Skin of body (tissue), 2 donors: ENCODE data around the gene PLEKHA3. TPM values are rescaled to one million over a fixed set of nuclear protein-coding genes. Genes with fewer than 3 reads are reported as not detected.
A peak's percentile ranks its signal among the peaks of the same experiment; 100 is the strongest.
"Not testable (repeated sequence)": the region's sequence is repeated elsewhere in the genome, so short reads cannot be mapped to it uniquely, and the experiment has no call there.

Experiments
- DNase-seq: peaks from one replicate; lab custom pipeline; 2025; lab: John Stamatoyannopoulos, UW
- total RNA-seq: library from RNA; depleted of rRNA; stranded (reverse); fragments of >200 nt; gene quantifications from one replicate; pipeline ENCODE4 v1.2.3, GENCODE V29; 2014

PLEKHA3 gene
- total RNA-seq, result 5.7 TPM

DNA sequence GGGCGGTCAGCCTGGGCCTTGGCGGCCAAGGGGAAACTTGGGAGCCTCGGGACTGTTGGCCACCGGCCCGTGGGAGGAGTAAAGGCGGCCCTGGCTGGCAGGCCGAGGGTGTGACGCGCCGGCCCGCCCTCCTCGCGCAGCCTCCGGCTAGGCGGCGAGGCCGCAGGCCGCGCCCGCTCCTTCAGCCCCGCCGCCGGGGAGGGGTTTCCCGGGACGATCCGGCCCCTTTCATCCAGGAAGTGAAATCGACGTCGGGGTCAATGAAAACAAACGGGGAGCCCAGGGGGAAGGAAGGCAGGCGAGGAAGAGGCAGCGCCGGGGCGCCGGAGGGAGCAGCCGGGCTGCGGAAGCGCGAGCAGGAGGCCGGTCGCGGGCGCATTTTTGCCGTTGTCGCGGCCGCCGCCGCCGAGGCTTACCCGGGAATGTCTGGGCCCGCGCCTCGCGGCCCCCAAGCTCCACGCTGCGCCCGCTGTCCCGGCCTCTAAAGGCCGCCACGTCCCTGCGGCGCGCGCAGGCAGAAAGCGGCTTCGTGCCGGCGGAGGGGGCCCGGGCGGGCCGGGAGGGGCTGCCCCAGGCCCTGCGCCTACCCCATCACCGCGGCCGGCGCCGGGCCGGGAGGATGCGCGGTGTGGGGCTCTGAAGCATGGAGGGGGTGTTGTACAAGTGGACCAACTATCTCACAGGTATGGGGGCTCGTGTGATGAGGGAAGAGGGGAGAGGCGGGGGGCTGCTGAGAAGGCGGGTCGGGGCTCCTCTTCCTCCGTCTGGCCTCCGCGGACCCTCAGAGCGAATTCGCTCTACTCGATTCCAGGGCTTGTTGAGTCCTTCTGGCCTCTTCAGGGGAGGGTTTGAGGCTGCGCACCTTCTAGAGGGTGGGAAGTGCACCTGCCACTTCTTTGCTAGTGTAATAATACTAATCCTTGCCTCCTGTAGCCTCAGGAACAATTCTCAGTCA is at the start of gene PLEKHA3:
Gene PLEKHA3 (plus strand): TSS at position 231 of the 955 bp plus-strand sequence. CDS start 413 bp downstream, at position 644.
- peak; percentile 88 for DNase-seq

DNA sequence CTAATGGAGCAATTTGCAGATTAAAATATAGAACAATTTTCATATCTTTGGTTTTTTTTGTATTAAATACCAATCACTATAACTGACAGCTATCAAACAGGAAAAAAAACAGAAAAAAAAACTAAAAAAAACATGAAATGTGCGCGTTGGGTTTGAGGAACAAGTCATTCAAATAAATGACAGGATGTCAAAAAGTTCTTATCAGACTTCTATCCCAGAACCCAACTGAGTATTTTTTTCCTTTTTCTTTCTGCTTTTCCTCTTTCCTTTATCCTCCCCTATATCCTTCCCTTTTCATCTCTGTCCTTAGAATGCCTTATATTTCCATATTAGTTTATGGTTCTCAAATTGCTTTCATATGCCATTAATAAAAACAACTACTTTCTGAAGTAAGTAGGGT is 43.6 kb upstream of the PLEKHA3 start:
- DNase-seq, result no peak

DNA sequence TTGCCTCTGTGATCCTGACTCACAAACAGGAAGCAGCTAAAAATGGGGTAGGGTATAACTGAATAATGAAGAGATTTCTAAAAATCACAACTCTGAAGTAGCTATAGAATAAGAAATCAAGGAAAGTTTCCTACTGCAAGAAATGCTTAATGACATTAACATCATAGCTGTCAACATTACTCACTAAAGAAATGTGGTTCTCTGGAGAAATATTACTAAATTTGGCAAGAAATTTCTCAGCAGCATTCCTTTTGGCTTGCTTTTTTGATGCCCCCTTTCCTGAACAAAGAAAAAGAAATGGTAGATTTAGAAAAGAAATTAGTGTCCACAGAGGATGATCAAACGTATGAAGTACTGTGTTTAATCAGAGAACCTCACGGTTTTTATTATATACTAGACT is 38.8 kb upstream of the PLEKHA3 start:
- DNase-seq, result no peak

DNA sequence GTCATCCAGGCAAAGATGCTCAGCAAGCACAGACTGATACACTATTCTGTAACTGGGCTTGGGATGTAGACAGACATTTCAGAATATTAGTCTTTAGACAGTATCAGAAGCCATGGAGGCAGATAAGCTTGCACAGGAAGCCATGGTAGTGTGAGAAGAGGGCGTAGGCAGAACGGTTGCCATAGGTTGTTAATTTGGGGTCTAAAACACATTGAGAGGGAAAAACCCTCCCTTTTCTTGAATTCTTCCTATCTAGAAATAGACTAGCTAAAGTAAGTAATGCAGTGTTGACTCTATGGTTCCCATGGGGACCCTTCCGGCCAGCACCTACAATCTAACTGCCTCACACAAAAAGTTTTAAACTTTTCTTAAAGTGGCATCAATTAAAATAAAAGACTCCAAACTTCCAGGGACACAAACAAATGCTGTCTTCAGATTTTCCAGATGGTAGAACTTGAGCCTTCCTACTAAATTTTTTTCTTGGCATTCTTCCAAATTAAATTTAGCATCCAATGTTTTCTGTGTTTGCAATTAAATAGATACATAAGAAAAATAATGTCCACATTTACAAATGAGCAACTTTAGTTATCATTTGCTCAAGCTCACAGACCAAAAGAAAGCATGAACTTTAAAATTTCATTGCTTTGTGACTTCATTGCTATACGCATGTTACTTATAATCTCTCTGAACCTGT is 31.1 kb upstream of the PLEKHA3 start:
- peak; percentile 15 for DNase-seq

DNA sequence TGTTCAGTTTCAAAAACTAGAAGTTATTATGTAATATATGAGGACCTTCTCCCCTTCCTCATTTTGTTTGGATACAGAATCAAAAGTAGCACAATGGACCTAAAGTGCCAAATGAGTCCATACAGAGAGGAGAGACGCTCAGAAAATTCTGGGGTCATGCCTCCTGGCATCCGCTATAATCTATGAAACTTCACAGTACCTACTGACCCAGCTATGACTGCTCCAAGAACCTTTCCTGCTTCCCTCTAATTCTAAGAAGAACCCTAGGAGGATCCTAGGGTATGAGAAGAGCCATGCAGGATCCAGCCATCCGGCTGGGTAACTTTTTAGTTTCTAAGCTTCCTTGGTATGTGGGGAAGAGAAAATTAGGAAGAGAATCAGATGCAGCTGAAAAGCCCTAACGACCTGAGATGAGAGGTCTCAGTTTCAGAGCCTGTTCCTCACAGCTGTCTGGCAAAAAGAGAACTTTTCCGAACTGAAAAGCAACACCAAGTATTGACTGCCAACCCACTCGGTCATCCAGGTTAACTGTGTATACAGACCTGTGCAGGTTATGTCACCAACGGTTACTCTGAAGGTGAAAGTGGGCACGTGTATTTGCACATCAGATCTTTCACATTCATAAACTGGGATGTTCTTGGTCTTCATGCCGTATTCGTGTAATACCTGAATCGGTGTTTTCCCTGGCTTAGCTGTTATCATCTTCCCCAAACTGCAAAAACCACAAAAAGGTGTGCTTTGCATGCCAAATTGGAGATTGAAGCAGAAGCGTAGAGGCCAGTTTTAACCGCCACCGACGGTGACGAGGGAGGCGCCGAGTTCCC is 30.3 kb upstream of the PLEKHA3 start:
- no peak for DNase-seq

DNA sequence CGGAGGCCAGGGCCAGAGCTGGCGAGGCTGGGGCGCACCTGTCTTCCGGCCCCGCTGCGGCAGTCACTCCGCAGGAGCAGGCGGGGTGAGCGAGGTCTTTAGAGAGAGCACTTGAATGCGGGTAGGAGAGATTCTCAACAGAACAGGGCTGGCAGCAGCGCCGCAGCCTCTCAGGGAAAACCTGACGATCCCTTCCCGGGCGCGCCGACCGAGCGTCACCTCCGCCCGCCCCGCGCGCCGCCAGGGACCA is 29.8 kb upstream of the PLEKHA3 start:
- no peak for DNase-seq

DNA sequence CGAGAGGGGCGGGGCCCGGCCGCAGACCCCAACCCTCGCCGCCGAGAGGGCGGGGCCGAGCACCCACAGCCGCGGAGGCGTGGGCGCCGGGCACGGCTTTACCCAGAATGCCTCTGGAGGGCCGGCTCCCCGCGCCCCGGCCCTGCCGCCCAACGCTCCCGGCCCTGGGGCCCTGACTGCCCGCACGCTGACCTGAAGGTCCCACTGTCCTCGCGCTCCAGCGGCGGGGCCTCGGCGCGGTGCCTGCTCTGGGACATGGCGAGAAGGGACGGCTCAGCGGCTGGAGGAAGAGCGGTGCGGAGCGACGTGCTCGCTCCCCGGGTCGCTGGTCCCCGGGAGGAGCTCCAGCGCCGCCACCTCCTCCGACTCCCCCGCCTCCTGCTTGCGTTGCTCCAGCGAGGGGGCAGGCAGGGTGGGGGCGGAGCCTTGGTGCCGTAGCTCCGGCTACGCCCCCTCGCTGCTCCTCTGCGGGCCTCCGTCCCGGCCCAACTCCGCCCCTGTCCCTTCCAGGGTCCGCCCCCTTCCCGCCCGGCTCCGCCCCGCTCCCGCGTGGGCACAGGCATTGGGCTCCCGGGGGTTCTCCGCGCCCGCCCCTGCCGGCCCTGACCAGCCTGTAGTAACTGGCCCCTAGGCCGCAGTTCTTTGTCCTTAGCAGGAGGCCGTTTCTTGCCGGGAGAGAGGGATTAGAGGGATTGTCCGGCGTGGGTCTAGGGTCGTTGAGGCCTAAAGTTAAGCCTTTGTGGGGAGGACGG is 29.3 kb upstream of the PLEKHA3 start, which contains the start of the genes PJVK and PRKRA:
Gene PJVK (plus strand): TSS at position 605 of the 752 bp plus-strand sequence. CDS start 2,032 bp downstream, outside the sequence.
Gene PRKRA (minus strand): TSS at position 402 of the 752 bp plus-strand sequence. CDS start 145 bp downstream, at position 257.
- peak; percentile 98 for DNase-seq

DNA sequence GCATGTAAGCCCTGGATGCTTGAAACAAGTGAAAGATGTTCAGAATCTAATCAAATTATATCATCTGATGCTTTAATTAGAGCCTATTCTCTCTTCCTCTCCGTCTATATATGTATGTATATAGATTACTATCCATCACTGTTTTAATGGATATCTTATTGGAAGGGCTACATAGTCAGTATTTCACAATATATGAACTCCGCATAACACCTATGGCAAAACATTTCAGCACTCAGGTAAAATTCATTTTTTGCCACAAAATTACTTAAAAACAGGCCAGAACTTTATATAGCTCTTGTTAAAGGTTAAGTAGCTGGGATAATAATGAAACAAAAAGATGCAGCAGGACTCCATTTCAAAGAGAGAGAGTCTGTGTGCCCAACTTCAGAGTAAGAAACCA is 27.9 kb upstream of the PLEKHA3 start:
- no peak for DNase-seq

DNA sequence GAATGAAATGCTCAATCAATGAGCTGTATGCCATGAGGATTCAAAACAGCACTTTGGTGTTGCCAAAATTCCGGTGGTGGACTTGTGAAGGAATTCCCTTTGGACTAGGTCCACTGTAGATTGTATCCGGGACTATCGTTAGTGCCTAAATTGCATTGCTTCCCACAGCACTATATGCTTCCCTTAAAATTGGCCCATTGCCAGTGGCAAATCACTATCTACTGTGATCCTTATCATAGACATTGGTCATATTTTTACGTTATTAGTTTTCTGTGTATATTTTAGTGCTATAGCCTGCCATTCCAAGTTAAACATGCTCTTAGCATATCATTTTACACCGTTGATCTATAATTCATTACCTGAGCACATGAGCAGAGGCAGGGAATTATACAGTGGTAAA is 27.4 kb upstream of the PLEKHA3 start:
- DNase-seq, result no peak

DNA sequence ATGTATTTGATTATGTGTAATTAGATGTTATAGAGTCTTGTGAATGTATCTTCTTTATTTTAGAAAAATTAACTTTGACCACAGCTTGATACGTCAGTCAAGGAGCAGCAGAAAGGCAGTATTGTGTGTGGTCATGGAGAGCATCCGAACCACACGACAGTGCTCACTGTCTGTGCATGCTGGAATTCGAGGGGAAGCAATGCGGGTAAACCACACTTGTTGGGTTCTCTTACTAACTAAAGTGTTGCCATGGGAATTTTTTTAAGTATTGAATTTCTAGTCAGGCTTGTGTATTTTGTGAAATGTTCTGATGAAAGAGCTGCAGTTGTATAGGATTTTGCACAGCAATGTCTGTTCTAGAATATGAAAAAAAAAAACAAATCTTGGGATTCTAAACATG is 24.3 kb upstream of the PLEKHA3 start:
- DNase-seq, result no peak

DNA sequence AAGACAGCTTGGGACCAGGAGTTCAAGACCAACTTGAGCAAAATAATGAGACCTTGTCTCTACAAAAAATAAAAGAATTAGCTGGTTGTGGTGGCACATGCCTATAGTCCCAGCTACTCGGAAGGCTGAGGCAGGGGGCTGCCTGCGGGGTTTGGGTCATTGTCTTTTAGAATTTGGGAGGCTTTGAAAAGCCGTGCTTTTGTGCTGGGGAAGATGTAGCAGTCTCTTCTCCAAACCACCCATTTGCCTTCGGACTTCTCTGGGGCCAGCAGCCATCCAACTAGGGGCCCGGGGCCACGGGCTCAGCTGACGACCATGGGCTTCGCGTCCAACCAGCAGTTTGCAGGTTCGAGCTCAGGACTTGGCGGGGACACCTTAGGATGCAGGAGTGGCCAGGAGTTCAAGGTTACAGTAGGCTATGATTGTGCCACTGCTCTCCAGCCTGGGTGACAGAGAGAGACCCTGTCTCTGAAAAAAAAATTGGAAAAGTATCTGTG is 22.8 kb upstream of the PLEKHA3 start:
- no peak for DNase-seq

DNA sequence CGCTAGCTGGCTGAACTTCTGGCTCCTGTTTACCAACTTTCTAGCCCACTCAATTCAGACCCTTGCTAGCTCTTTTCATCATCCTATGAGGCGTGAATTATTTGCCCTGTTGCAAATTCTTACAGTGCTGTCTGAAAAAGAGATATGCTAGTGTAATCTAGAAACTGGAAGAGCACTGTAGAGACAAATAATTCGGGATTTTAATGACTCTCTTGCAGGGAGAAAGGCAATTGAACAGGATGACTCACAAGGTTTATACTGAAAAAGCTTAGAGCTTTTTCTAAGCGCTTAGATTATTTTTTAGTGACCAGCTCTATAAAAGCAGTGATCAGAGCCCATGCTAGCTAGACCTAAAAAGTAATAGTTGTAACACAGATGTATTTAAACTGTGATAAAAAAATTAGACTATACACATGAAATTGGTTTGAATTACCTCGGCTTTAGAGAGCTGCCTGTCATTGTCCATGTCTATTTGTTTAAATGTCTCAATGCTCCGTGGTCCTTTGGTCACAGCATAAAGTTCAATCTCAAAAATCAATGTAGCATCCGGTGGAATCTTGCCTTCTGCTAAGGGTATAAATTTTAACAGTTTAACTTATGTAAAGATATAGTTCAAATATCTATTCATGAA is 10.9 kb upstream of the PLEKHA3 start:
- DNase-seq, result no peak

DNA sequence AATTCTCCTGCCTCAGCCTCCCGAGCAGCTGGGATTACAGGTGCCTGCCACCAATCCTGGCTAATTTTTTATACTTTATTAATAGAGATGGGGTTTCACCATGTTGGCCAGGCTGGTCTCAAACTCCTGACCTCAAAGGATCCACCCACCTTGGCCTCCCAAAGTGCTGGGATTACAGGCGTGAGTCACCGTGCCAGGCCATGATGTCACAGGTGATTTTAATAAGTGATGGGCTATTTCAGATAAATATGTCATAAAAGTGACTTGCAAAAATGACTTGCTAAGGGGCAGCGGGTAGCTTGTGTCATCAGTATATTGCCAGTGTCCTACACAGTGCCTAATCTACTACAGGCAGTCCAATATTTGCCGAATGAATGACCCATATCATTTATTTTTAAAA is 8.9 kb upstream of the PLEKHA3 start:
- not testable (repeated sequence) for DNase-seq

DNA sequence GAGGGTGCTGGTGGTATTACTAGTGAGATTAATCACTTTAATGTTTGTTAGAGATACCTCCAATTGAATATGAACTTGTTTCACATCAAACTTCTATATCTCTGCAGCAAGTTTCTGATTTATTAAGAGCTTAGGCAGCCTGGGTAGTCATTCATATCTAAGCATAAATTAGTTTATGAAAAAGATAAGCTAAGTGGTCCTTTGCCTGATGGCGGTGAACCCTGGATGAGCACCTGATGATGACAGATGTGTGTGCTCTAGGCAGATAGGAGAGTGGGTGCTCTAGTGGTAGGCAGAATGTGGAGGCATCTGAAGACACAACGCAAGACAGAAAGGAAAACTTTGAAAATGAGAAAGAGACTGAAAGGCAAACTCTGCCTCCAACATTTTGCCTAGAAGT is 6.9 kb upstream of the PLEKHA3 start:
- no peak for DNase-seq

DNA sequence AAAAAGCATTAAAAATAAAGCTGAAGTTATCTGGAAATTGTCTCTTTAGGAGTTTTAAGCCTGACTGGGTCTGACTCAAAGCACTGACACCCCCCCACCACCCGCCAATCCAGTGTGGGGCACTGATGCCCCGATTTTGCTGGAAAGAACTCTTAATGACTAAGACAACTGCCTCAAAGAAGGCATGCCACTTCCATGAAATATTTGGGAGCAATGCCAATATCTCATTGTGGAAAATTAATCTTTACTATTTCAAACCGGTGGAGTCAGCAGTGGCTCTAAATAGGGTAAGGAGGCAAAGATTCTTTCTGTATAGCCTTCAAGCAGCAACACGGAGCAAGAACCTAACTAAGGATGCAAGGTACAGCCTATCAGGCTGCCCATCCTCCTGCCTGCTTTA is 6.3 kb upstream of the PLEKHA3 start:
- no peak for DNase-seq

DNA sequence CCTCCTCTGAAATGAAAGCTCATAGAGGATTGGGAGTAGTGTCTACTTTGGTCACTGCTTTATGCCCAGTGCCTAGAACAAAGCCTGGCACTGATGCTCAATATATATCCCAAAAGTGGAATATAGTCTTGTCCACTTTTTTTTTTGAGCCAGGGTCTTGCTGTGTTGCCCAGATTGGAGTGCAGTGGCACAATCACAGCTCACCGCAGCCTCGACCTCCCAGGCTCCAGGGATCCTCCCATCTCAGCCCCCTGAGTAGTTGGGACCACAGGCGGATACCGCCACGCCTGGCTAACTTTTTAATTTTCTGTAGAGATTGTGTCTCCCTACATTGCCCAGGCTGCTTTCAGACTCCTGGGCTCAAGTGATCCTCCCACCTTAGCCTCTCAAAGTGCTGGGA is 5.7 kb upstream of the PLEKHA3 start:
- DNase-seq, result no peak

DNA sequence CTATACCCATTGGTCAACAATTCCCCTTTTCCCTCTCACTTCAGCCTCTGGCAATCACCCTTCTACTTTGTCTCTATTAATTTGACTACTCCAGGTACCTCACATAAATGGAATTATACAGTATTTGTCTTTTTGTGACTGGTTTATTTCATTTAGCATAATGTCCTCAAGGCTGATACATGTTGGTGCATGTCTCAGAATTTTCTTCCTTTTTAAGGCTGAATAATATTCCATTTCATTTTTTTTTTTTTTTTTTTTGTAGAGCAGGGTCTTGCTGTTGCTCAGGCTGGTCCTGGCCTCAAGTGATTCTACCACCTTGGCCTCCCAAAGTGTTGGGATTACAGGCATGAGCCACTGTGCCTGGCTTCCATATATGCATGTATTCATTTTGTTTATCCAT is 3.8 kb upstream of the PLEKHA3 start:
- DNase-seq, result no peak

DNA sequence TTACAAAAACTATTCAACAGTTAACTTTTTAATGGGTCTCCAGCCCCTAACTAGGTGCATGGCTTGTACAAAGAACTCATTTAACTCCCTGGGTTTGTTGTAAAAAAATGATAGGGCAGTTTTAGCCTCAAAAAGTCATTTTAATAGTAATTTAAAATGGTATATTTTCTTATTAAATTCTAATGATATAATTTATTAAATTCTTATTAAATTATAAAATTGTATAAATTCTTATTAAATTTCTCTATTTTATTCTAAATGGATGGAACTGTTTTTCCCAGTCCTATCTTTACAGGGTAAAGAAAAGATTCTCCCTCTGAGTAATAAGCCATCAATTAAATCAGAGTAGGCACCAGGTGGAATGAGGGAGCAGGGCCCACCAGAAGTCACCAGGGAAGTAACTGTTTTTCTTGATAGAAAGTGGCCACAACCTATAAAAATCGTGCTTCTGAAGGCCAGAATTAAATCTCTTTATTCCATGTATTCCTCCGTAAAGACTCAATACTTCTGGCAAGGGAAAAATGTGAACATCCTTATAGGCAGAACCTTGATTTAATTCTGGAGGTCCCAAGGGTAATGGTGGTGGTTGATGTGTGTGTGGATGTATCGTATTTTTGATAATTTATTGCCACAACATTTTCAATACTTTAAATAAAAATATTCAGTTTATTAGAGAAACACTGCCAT is 2.7 kb upstream of the PLEKHA3 start:
- DNase-seq, result peak; percentile 37

DNA sequence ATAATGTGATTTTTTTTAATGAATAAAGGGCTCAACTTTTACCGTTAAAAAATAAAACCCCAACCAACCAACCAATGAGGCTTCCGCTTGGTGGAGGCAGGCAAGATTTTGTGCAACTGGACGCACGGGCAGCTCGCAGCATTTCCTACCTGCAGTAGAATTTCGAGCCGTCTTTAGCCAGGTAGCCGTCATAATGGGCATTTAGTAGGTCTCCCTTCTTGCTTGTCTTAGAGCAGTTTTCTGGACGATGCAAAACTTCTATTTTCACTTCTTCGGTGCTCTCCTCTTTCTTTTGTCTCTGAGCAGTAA is 2.2 kb upstream of the PLEKHA3 start:
- DNase-seq, result no peak
